Activated CD4-positive, alpha-beta T cell treated with anti-CD3 and anti-CD28 coated beads, Interleukin-2, Interleukin-6, amounts not matched to agents 100 ng/mL and 50 ng/mL, durations not matched to agents 16 hours and 8 hours (primary cell): ENCODE measurements around the gene HLF.

Experiments
- DNase-seq: peaks from one replicate; pipeline ENCODE4 v3.0.0-alpha.2; 2020

The HLF gene

GRCh38 chr17:55275894-55276804, 11.4 kb downstream of the HLF start:
- no peak for DNase-seq

- DNase-seq = no peak
Observed at GRCh38 chr17:55278173-55278961, 13.6 kb downstream of the HLF start.

- DNase-seq = no peak
Observed at GRCh38 chr17:55279203-55279602, 14.4 kb downstream of the HLF start.

GRCh38 chr17:55279788-55280187, 15.0 kb downstream of the HLF start:
- no peak for DNase-seq

- DNase-seq = no peak
Observed at GRCh38 chr17:55280212-55280611, 15.5 kb downstream of the HLF start.

- no peak for DNase-seq
Observed at GRCh38 chr17:55281649-55282378, 17.1 kb downstream of the HLF start.

GRCh38 chr17:55282379-55282702, 17.6 kb downstream of the HLF start:
- DNase-seq = no peak

- DNase-seq = no peak
Observed at GRCh38 chr17:55282741-55283140, 18.0 kb downstream of the HLF start.

GRCh38 chr17:55283256-55283965, 18.7 kb downstream of the HLF start:
- no peak for DNase-seq

- DNase-seq = no peak
Observed at GRCh38 chr17:55284001-55284884, 19.5 kb downstream of the HLF start.

- no peak for DNase-seq
Observed at GRCh38 chr17:55284944-55285339, 20.2 kb downstream of the HLF start.

GRCh38 chr17:55285340-55286301, 20.9 kb downstream of the HLF start:
- no peak for DNase-seq

- no peak for DNase-seq
Observed at GRCh38 chr17:55286681-55287589, 22.2 kb downstream of the HLF start.

GRCh38 chr17:55288356-55289105, 23.8 kb downstream of the HLF start:
- DNase-seq = no peak

GRCh38 chr17:55289106-55289446, 24.3 kb downstream of the HLF start:
- DNase-seq = no peak

GRCh38 chr17:55289978-55290377, 25.2 kb downstream of the HLF start:
- DNase-seq = no peak

- DNase-seq = no peak
Observed at GRCh38 chr17:55290492-55291113, 25.8 kb downstream of the HLF start.

GRCh38 chr17:55291114-55291507, 26.4 kb downstream of the HLF start:
- no peak for DNase-seq
